GM21423 (cell line): ENCODE data around the gene INPPL1.
"Not testable (repeated sequence)": the region's sequence is repeated elsewhere in the genome, so short reads cannot be mapped to it uniquely, and the experiment has no call there.

Experiments used
- ATAC-seq: cut with Tn5 transposase; IDR thresholded peaks from one replicate; pipeline ENCODE4 v1.9.1; 2021; ENCODE audit warnings: mild to moderate bottlenecking, moderate library complexity; ENCODE audit not compliant: unreplicated experiment

The INPPL1 gene

DNA sequence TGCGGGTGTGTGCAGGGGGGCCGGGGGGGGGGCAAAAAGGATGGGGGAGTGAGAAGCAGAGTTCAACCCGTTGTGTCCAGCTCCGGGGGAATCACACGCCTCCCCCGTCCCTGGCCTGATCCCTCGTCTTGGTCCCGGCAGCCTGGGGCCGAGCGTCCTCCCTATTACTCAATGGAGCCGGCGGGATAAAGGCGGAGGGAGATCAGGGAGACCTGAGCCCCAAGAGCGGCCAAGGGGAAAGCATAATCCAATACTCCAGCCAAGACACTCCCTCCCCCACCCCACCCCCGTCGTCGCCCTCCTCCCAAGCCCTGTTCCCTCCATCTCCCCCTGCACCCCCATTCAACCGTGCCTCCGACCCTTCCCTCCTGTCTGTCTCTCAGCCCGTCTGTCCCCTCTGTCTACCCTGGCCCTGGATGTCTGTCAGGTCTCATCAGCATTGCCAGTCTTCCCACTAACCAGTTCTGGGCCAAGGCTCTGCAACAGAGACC lies 16.8 kb downstream of the INPPL1 start:
- no peak for ATAC-seq

DNA sequence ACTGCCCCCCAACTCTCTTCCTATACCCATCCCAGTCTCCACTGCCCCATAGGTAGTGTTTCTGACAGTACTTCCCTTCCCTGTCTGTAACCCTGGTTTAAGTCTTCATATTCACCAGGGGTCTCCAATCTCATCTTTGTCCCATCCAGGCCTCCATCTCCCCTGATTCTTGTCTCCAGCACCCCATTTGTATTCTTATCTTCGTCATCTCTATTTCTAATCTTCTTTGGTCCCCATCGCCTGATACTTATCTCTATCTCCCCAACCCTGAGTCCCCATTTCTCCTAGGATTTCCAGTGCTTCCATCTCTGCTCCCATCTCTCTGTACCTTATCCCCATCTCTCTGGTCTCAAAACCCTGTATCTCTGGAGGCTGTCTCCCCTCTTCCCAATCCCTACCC lies 17.6 kb downstream of the INPPL1 start:
- no peak for ATAC-seq

DNA sequence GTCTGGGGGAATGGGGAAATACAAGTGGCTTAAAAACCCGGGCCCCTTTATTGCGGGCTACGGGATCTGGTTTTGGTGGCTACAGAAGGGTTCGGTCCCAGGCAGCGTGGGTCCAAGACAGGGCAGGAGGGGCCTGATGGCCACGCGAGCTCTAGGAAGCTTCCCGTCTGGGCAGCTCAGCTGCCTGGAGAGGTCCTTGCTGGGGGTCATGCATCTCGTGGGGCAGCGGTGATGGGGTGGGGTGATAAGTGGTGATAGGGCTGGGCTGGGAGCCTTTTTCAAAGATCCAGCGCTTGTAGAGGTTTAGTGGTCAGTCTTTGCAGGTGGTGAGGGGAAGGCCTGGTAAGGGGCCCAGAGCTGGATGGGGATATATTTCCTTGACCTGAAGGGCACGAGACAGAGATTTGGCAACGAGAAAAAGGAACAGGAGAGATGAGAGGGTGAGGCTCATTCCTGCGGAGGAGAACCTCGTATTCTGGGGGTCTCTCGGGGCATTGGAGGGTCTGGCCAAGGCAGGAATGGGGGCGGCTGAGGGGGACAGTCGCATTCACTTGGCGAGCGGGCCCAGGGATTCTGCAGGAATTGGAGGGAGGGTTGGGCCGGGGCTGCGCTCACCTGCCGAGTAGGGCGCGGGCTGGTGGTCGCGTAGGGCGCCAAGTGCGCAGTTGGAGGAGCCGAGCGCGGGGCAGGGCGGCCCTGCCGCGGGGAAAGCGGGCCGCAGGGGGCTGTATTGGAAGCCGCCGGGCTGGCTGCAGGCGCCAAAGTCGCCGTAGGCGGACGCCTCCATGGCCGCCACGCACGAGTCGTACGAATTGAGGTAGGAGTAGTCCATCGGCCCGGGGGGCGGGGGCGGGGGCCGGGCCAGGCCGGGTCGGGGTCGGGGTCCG lies 18.8 kb downstream of the INPPL1 start:
- ATAC-seq, result no peak

DNA sequence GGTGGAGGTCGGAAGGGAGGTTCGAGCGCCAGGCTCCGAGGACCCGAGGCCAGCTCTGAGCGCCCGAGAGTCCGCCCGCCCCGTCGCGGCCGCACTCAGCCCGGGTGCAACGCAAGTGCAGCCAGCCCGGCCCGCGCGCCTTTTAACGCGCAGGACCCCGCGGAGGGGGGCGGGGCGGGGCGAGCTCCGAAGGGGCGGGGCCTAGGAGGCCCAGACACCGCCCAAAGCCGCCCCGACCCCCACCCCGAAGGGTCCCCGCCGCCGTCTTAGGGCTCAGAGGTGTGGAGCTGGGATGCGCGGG lies 19.4 kb downstream of the INPPL1 start, which contains the start of gene PHOX2A:
TSS of gene PHOX2A (minus strand) at position 117 of the 301 bp plus-strand sequence. CDS start 172 bp downstream, outside the sequence.
- ATAC-seq, result no peak

DNA sequence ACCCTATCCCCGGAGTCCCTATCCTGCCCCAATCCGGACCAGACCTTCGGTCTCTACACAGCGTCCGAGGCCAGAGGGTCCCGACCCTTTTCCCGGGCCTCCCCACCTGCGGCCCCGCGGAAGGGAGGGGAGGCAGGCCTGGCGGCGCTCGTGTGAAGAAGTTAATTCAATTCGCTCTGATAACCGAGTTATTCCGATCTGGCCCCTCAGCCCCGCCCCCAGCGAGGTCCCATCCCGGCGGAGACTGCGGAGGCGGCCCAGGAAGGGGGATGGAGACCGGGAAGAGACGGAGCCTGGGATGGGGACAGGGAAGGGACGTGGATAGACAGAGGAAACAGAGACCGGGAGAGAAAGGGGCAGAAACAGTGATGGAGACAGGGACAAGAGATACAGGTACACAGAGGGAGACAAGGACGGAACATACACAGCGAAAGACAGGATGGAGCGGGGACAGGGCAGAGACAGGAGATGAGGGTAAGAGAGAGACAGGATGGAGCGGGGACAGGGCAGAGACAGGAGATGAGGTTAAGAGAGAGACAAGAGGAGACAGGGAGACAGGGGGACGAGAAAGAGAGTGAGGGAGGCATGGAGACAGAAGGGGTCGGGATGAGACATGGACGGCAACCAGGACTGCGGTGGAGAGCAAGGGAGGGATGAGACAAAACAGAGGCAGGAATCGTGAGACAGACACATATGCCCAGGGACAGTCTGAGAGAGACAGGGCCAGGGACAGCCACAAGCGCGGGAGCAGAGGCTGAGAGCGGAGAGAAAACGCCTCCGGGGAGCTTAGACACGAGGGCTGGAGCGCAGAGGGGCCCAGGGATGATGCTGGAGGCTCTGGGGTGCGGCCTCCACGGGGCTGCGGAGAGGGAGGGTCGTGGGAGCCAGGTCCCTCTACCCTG lies 20.0 kb downstream of the INPPL1 start:
- no peak for ATAC-seq

DNA sequence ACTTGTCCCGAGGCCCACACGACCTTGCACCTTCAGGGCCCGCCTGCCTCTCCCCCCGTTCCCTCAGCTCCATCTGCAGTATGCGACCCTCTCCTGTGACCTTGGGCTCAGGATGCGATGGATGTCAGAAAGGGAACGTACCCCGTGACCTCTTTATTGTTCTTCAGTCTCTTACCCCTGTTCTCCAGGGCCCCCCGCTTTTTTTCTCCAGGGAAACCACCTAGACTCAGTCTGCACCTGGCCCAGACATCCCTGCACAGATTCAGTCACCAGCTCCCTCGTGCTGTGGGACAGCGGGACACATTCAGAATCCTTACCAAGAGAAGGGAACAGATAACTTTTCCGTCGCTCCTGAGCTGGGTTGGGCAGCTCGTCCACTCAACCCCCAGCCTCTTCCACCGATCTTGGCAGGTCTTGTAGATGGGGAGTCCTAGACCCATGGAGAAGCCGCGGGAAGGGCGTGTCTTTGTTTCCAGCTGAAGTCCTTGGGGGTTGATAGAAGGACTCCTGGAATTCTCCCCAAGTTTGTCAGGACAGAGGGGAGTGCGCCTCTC lies 20.8 kb downstream of the INPPL1 start:
- ATAC-seq, result no peak

DNA sequence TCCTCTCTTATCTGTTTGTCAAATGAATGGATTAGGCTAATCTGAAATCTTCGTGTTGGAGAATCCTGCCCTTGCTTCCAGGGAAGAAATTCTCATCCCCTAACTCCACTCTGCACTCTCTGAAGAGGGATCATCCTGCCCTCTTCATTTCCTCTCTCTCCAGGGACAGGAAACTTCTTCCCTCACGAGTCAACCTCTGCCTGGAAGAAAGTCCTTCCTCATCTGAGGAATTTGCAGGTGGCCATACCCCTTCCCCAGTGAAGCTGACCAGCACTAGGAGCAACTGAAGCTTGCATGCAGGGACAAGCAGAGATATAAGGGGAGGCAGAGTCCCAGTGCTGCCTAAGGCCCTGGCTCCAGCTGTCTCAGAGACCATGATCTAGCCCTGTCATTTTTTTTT lies 23.0 kb downstream of the INPPL1 start:
- no peak for ATAC-seq

DNA sequence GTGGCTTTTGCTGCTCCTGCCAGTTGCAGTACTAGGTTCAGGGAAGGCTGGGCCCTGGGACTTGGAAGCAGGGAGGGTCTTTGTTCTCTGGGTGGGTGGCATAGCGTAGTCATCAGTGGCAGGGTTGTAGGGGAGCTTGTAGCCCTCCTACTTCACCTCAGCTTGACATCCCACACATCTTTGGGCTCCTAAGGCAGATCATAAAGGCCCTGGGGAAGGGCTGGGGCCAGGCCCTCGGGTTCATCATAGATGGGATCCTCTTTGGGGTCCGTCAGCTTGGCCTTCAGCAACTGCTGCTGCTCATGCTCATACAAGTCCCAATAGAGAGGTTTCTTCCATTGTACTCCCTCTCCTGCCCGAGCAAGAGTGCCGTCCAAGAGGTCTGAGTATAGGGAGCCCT lies 25.4 kb downstream of the INPPL1 start:
- no peak for ATAC-seq

DNA sequence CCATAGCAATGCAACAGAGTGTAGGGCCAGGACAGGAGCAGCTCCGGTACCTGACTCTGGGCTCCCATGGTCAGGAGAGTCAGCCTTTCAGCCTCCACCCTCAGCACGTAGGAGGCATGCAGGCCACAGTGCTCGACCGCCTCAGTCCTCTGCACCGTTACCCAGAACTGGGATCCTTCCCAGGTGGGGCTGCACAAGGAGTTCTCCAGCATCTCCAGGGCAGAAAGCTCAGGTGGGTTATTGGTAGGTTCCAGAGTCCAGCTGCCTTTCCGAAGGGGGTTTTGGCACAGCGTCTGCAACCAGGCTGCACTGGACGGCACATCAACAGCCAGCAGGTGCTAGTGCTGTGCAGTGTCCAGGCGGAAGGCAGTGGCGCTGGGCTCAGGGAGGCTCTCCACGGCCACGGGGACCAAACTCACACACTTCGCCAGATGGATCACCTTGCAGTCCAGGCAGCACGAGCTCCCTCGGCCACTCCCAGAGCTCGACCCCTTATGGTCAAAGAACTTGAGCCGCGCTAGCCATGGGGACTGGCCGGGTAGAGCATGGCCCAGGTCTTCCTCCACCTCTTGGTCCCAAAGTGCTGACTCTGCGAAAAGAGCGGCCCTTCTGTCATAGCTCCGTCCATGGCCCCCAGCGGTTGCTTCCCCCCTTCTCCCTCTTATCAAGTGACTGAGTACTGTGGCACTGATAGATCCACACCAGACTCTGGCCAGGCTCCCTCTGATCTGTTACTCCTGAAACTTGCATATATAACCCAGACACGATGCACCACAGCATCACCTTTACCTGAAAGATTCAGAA lies 26.3 kb downstream of the INPPL1 start:
- no peak for ATAC-seq

DNA sequence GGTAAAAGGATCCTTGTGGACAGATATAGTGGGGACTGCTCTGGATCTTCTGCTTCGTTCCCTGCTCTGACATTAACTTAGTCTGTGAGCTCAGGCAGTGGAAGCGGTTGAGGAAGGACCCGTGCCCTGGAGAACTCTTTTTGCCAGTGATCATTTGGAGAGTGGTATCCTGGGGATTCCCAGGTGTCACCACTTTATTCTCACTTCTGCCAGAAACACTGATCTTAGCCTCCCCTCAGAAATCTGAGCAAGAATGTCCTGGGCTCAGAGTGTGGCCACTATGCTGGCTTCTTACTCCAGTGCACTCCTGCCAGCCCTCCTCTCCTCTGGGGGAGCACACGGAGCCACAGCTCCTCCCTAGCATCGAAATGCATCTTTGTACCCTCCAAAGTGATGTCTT lies 27.0 kb downstream of the INPPL1 start:
- no peak for ATAC-seq

DNA sequence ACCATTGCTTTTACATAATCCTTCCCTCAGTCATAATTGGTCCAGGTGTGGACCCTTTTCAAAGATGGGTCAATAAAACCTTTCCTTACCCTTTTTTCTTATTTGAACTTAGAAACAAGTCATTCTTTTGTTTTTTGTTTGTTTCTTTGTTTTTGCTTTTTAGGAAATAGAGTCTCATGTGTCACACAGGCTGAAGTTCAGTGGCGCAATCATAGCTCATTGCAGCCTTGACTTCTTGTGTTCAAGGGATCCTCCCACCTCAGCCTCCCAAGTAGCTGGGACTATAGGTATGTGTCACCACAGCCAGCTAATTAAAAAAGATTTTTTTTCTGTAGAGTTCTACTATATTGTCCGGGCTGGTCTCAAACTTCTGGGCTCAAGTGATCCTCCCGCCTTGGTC lies 28.8 kb downstream of the INPPL1 start:
- no peak for ATAC-seq

DNA sequence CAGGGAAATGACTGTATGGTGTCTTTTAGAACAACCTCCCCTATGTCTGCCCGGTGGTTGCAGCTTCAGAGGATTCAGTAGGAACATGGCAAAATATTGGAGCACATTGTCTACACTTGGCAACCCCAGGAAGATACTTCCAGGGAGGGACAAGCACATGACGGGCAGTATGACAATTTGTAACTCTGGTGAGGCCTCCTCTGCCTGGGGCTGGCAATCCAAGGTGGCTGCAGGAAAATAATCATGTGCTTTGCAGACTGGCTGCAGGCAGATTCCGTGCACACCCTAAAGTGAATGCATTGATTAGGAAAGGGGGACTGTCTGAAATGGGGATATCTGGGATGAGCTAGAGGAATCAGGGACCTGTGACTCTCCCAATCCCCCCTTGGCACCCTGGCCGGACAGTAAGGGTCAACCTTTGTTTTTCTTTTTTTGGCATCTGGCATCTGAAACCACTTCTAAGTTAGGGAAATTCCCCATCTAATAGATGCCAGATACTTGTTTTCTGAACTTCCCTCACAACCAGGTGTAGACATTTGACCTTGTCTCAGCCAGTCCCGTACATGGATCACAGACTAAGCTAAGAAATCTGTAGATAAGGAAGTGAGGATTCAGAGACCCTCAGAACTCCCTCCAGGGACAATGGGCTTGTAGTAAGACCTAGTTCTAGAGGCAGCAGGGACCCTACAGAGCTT lies 29.9 kb downstream of the INPPL1 start:
- ATAC-seq, result no peak

DNA sequence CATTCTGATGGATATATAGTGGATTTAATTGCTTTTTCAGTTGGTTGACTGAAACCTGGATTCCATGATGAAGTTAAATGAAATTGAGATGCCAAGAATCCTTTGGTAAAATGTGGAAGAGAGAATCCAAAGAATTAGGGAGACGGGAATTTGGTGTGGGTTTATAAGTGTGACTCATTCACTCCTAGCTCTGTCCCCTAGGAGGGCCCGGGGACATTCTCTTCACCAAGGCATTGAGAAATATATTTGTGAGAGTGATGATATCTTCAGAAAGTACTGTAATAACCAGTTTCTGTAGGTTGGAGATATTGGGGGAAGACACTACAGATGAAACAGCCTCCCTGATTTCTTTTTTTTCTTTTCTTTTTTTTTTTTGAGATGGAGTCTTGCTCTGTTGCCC lies 33.0 kb downstream of the INPPL1 start:
- no peak for ATAC-seq

DNA sequence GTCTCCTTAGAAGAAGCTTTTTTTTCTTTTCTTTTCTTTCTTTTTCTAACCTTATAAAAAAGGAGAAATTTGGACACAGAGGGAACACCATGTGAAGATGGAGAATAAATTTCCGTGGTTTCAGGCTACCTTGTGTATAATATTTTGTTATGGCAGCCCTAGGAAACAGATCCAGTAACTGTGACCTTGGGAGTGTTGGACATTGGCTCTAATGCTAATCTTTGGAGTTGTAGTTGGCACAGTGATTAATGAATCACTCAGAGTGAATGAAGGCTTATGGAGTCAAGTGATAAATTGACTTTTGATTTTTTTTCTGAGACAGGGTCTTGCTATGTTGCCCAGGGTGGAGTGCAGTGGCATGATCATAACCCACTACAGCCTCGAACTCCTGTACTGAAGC lies 34.9 kb downstream of the INPPL1 start:
- no peak for ATAC-seq

DNA sequence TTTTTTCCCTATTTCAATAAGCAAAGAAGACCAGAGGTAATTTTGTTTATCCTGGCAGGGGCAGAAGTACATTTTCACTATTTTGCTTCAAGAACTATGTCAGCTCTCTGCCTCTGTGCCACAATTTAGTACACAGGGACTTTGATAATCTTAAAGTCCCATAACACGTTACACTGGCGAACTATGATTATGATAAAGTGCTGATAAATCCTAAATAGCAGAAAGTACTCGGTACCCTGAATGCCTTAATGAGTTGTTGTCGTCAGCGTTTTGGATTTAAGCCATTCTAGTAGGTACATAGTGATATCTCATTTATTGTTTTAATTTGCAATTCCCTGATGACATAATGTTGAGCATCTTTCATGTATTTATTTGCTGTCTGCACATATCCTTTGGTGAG lies 36.0 kb downstream of the INPPL1 start:
- ATAC-seq, result no peak

DNA sequence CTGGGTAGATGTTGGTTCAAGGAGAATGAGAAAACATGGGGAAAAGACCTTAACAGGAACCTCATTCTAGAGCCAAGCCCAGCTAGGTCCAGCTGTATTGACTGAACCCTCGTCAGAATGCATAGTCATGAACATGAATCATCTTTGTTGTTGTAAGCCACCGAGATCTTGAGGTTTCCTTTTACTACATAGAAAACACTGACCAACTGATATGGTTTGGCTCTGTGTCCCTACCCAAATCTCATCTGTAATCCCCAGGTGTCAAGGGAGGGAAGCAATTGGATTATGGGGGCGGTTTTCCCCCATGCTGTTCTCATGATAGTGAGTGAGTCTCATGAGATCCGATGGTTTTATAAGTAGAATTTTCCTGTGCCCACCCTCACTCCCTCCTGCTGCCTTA lies 38.8 kb downstream of the INPPL1 start:
- ATAC-seq, result no peak

DNA sequence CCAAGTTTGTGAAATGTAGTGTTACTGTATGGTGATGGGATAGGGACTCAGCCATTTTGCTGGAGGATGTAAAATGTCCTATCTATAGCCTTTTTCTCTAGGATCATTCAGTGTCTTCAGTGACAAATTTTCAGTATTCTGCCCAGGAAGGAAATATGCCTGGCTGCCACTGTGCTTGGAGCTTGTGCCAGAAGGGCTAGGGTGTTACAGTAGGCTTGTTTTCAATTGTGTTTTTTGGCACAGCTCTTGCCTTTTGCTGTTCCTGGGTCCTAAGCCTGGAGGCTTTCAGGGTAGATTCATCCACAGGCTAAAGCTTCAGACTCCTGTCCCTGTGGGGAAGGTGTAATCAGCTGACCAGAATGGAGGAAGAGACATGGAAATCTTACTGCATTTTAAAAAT lies 41.4 kb downstream of the INPPL1 start:
- no peak for ATAC-seq

DNA sequence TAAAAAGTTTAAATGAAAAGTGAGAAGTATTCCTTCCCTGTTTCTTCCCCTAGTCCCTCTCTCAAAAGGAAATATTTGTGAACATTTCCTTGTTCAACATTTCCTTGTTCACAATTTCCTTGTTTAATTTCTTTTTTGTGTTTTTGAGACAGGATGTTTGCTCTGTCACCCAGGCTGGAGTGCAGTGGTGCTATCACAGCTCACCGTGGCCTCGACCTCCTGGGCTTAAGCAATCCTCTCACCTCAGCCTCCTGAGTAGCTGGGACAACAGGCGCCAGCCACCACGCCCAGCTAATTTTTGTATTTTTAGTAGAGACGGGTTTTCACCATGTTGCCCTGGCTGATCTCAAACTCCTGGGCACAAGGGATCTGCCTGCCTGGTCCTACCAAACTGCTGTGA lies 42.4 kb downstream of the INPPL1 start:
- ATAC-seq, result not testable (repeated sequence)

DNA sequence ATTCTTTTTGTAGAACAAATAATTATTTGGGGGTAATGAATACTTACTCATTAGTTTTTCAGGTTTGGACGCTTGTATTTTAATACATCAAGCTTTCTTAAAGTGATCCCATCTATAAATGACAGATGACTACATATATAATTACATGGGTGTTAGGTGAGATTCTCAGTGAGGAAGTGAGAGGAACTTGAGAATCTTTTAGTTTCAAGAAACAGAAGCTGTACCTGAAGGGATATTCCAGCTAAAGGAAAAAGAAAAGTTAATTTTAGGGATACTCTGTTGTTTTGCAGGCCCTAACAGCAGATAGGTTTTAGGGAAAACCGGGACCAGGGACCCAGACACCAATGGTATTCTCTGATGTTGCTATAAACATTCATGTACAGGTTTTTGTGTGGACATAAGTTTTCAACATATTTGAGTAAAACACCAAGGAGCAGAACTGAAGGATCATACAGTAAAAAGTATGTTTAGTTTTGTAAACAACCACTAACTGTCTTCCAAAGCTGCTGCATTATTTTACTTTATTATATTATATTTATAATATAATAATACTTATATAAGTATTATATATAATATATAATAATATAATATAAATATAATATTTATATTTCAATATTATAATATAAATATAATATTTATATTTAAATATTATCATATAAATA lies 43.5 kb downstream of the INPPL1 start:
- no peak for ATAC-seq

DNA sequence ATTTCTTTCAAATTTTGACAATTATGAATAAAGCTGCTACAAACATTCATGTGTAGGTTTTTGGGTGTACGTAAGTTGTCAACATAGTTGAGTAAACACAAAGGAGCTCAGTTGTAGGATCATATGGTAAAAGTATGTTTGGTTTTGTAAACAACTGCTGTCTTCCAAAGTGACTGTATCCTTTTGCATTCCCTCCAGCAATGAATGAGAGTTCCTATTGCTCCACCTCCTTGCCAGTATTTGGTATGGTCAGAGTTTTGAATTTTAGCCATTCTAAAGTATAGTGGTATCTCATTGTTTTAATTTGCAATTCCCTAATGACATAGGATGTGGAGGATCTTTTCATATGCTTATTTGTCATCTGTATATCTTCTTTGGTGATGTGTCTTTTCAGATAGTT lies 47.4 kb downstream of the INPPL1 start:
- ATAC-seq, result no peak
